PFSK-1 (cell line): Measurements from ENCODE around the gene MAML1.

ENCODE experiments used
- FOXP2 ChIP-seq: optimal IDR thresholded peaks from 2 replicates; pipeline ENCODE3; 2011; ENCODE audit warnings: borderline replicate concordance, control low read depth, inconsistent platforms; ENCODE audit not compliant: insufficient read depth; ENCODE audit errors: extremely low read length, extremely low read depth
- POLR2AphosphoS5 ChIP-seq: IDR thresholded peaks from 2 replicates; pipeline ENCODE4 v1.6.1; 2012; ENCODE audit warnings: low read depth, mild to moderate bottlenecking, control low read depth, low read length, moderate library complexity
- REST ChIP-seq, 2 experiments: IDR thresholded peaks; 2 replicates each; pipeline versions ENCODE4 v1.6.1 to v1.8.0; 2011 to 2012; ENCODE audit warnings: low read depth in 2 of 2, low read length in 2 of 2, control low read depth in 1 of 2, inconsistent platforms in 1 of 2, mild to moderate bottlenecking in 1 of 2, moderate library complexity in 1 of 2; ENCODE audit not compliant: insufficient read depth in 1 of 2
- SIN3A ChIP-seq: IDR thresholded peaks from 2 replicates; pipeline ENCODE4 v1.6.1; 2012; ENCODE audit warnings: mild to moderate bottlenecking, low read length, moderate library complexity, borderline replicate concordance; ENCODE audit not compliant: insufficient read depth
- TAF1 ChIP-seq: IDR thresholded peaks from 2 replicates; pipeline ENCODE4 v1.6.1; 2012; ENCODE audit warnings: low read length, control low read depth, borderline replicate concordance; ENCODE audit not compliant: insufficient read depth

GRCh38 chr5:179812135-179812825, 79.7 kb downstream of the MAML1 start:
- no peak for TF ChIP-seq POLR2AphosphoS5
- TF ChIP-seq TAF1, result no peak
- no peak for TF ChIP-seq REST (IDR thresholded peaks at IDR 0.05; ENCODE audit: insufficient read depth in 1 of 2, low read depth in 2 of 2, low read length in 2 of 2)
- TF ChIP-seq SIN3A, result no peak
- no peak for TF ChIP-seq FOXP2
